ENCODE results near the gene APOL6. TPM values are rescaled to one million over a fixed set of nuclear protein-coding genes. Genes with fewer than 3 reads are reported as not detected.

Gene APOL6
- total and polyA plus RNA-seq, 11 donors = 2.3 to 55.8 (median 6.7) TPM

GRCh38 chr22:35642305-35642741, 5.9 kb upstream of the APOL6 start:
- Histone ChIP-seq H3K36me3 (no peaks in the 10 kb centered on the region), H3K27me3 (no peaks in the 10 kb centered on the region), H3K4me3 (no peak overlapping the region), H3K9me3 (no peaks in the 10 kb centered on the region), H3K4me1 (peaks cover 11 to 54% (median 39%) of the 10 kb centered on the region in 12 donors), H3K27ac (no peak overlapping the region)
- ATAC-seq (no peak), DNase-seq (no peak)
- TF ChIP-seq POLR2A (IDR thresholded peaks at IDR 0.05) = no peak
- TF ChIP-seq CTCF (IDR thresholded peaks at IDR 0.05) = no peak
- 26 to 79% (median 55%) methylated on average over 2 of the region's 2 CpGs; no CpG with 5 or more reads in 1 of the 4 donors for WGBS, 4 donors
- intact Hi-C loops (cut with DNase I) = no loop called here

- Histone ChIP-seq H3K27ac (no peak overlapping the region), H3K4me1 (peaks cover 6 to 48% (median 30%) of the 10 kb centered on the region in 12 donors), H3K4me3 (no peak overlapping the region), H3K27me3 (no peaks in the 10 kb centered on the region), H3K9me3 (no peaks in the 10 kb centered on the region), H3K36me3 (no peaks in the 10 kb centered on the region)
- TF ChIP-seq POLR2A (IDR thresholded peaks at IDR 0.05) (no peak), CTCF (IDR thresholded peaks at IDR 0.05) (no peak)
- WGBS, 4 donors = 94 to 100% (median 99%) methylated on average over 1 of the region's 1 CpG
- intact Hi-C loops (cut with DNase I) = no loop called here
- DNase-seq = no peak
- ATAC-seq = no peak
These were observed 4.3 kb upstream of the APOL6 start for GRCh38 chr22:35643991-35644390.

DNA sequence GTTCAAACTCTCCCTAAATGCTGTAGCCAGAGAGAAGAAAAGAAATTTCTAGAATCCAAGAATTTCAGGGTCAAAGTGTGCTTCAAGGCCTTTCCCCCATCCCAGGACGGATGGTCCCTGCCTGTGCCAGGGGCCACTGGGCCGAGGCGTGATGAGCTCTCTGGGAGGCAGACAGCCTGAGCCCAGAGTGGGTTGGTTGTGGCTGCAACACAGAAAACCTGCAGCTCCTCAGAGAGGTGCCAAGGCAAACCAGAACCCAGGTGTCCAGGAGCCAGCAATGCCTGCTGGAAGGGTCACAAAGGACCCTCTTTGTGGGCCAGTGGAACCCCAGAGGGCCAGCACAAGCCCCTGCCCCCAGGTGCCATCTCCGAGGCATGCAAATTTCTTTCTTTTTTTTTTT, 2.6 kb upstream of the APOL6 start:
- Histone ChIP-seq H3K27ac (no peak overlapping the region), H3K36me3 (no peaks in the 10 kb centered on the region), H3K27me3 (no peaks in the 10 kb centered on the region), H3K4me1 (peaks cover 11 to 47% (median 32%) of the 10 kb centered on the region in 12 donors), H3K4me3 (no peak overlapping the region), H3K9me3 (no peaks in the 10 kb centered on the region)
- DNase-seq (no peak), ATAC-seq (no peak)
- WGBS, 4 donors = 94 to 98% (median 97%) methylated on average over 2 to 4 of the region's 4 CpGs
- TF ChIP-seq CTCF (IDR thresholded peaks at IDR 0.05) = no peak
- no peak for TF ChIP-seq POLR2A (IDR thresholded peaks at IDR 0.05)
- intact Hi-C loops (cut with DNase I) = no loop called here

DNA sequence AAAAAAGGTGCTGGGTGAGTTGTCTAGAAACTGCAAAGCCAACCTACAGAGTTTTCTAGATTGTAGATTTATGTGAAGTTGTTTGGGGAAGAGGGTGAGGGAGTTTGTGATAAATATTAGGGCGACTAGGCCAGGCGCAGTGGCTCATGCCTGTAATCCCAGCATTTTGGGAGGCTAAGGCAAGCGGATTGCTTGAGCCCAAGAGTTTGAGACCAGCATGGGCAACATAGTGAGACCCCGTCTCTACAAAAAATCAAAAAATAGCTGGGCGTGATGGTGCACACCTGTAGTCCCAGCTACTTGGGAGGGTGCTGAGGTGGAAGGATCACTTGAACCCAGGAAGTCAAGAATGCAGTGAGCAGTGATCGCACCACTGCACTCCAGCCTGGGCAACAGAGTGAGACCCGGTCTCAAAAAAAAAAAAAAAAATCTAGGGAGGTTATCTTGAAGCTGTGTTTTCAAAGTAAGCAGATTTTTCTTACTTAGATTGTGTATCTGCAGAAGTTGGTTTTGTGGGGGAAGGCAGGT, 844 bp downstream of the APOL6 start:
- intact Hi-C loops (cut with DNase I) = no loop called here
- H3K9me3 ChIP-seq = peaks cover 0 to 11% (median 2%) of the 10 kb centered on the region in 12 donors
- peaks cover 0 to 8% (median 0%) of the 10 kb centered on the region in 9 donors for H3K36me3 ChIP-seq
- H3K4me3 ChIP-seq = peak overlapping the region in 11 of 12 donors; percentile 53 to 89 (median 67)
- ATAC-seq (no peak), DNase-seq (no peak)
- peaks cover 11 to 51% (median 28%) of the 10 kb centered on the region in 12 donors for H3K4me1 ChIP-seq
- 52 to 66% (median 62%) methylated on average over 7 of the region's 7 CpGs for WGBS, 4 donors
- H3K27ac ChIP-seq = peak overlapping the region in 10 of 12 donors; percentile 79 to 98 (median 92)
- H3K27me3 ChIP-seq = no peaks in the 10 kb centered on the region
- TF ChIP-seq CTCF (IDR thresholded peaks at IDR 0.05) (no peak), POLR2A (IDR thresholded peaks at IDR 0.05) (no peak)
